DMS79 treated with DMSO at 0.1 percent for 48 hours (cell line): ENCODE results near the gene CDPF1.

Experiments
- DNase-seq: peaks from one replicate; lab custom pipeline; 2025; lab: John Stamatoyannopoulos, UW

CDPF1 gene

GRCh38 chr22:46256358-46256958 lies 6.4 kb upstream of the CDPF1 start:
- no peak for DNase-seq

DNA sequence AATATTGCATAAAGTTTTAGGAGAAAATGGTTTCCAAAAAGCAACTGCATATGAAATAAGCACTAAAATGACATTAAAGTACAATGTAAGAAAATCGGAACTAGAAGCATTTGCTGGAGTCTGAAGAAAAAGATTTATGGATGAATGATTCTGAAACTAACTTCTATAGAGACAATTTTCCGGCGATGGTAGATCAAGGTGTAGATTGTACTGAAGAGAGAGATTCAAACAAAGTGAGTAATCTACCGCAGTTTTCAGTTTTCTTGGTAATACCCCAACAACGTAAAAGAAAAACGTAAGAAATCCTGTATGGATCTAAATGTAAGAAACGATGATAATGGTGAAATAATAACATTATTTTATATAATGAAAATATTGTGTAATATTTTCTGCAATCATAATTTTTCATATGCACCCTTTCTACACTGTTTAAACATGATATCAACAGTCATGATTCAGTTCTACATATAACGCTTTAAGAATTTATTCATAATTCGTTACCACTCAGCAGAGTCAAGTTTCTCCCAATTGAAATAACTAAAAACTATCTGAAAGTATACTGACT lies 1.8 kb upstream of the CDPF1 start:
- DNase-seq, result no peak

DNA sequence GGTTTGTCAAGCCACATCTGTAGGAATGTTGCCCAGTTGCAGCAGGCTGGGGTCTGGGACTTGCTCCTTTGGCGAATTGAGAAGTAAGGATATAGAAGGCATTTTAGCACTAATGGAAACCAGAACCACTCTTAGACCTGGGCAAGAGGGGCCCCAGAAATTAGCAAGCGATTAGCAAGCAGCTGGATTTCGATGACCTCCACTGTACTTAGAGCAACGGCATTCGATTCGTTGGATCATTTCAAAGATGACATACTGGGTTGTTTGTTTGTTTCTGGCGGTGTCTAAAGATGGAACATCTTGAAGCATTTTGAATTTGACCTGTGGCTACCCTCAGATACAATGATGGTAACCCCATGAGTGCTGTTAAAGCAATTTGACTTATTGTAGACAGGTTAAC lies 1.2 kb upstream of the CDPF1 start:
- DNase-seq, result no peak

- DNase-seq, result no peak
Measured at GRCh38 chr22:46250783-46251125, 661 bp upstream of the CDPF1 start.

DNA sequence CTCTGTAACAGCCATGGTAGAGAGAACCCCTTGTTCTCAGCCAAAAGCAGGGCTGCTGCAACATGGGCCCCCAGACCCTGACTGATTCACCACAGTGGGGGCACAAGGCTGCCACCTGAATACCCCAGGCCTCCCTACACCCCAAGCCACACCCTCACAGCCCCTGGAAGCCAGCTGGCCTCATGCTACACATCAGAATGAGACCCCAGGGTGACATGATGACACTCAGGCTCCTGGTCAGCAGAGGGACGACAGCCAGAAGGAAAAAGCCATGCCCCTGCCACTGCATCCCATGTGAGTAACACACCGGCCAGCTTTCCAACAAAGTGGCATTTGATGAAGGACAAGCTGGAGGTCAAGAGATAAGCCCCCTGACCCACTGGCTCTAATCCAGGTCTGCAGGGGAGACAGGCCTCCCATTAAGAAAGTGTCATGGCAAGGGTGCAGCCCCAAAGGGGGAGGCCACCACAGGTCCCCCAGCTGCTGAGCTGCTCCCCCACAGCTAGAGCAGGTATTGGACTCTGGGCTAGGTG lies 2.6 kb downstream of the CDPF1 start:
- DNase-seq, result no peak

DNA sequence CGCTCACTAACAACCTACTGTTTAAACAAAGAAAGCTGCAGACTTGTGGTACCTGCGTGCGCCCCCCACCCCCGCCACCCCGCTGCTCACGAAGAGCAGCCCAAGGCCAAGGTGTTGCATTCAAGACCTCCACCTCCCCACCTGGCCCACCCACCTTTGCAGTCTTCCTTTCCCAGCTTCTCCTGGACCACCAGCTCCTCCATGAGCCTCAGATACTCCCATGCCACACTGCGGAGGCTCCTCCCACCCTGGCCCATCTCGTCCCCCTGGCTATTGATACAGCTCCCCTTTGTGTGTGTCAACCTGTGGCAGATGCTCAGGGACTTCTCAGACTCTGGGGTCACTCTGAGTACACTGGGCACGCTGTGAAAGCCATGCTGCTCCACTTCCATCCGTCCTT lies 3.9 kb downstream of the CDPF1 start:
- DNase-seq, result no peak

DNA sequence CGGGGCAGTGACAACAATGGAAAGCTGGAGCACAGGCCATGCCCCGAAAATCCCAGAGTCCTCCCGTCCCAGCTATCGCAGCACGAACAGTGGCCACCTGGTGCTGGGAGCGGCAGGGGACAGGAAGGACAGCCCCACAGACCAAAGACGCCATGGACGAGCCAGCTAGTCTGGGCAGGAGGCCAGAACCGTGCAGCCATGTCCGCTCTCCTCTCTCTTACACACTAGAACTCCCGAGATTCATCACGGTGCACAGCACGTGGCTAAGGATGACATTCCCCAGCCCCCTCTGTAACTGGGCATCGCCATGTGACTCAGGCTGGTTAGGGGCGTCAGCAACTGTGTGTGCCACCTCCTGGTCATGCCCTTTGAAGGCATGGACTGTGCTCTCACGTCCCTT lies 4.6 kb downstream of the CDPF1 start:
- no peak for DNase-seq

DNA sequence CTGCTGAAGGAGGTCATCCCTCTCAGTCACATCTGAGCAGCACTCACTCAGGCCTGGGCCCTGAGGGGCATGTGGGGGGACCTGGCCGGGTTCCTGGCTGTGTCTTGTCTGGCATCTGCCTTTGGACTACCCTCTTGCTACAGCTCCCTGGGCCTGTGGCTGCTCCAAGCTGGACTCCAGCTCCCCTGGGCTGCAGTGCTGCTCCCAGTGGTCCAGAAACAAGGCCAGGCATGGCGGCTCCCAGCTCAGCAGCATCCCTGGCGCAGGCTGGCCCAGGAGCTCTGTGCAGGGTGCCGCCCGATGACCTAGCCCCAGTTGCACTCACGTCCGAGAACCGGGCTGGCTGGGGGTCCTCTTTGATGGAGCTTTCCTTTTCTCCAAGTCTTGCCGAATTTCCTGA lies 5.3 kb downstream of the CDPF1 start:
- DNase-seq, result no peak

- no peak for DNase-seq
Measured at GRCh38 chr22:46242076-46242475, 8.0 kb downstream of the CDPF1 start.

DNA sequence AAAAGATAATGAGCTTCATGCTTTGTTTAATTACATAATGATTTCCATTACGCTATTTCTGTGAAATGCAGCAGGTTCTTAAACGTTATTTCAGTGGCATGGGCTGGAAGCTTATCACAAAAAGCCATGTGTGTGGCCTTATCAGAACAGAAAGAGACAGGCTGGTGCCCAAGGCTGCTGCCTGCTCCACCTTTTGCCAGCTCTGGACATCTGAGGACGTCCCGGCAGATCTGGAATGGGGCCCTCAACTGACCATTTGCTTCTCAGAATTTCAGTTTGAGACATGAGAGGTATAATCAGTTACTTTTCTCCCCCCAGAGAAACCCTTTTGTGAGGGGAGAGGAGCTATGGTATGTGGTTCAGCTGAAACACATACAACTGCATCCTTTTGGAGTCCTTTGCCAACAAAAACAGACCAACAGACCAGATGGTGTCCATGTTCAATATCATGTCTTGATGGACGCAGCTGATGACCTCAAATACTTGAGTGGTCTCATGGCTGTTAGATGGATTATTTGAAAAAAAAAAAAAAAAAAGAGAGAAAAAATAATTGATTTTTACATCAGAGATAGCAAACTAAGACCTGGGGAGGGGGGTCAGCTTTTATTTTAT lies 8.6 kb downstream of the CDPF1 start:
- no peak for DNase-seq

GRCh38 chr22:46240907-46241306 lies 9.2 kb downstream of the CDPF1 start:
- no peak for DNase-seq

DNA sequence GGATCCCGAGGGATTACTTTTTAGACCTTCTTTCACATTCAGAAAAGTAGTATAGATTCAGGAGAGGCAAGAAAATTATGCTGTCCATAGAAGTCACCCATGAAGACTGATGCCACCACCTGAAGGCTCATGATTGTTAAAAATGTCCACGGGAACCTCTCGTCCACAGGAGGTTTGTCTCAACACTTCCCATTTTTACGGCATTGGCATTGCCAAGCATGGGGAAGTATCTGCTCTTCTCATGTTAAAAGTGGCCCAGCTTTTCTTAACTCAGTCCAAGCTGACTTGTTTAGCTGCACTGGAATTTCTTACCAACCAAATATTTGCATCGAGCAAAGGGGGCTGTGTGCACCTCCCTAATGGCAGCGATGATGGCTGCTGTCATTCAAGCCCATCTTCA lies 9.6 kb downstream of the CDPF1 start:
- DNase-seq, result no peak

DNA sequence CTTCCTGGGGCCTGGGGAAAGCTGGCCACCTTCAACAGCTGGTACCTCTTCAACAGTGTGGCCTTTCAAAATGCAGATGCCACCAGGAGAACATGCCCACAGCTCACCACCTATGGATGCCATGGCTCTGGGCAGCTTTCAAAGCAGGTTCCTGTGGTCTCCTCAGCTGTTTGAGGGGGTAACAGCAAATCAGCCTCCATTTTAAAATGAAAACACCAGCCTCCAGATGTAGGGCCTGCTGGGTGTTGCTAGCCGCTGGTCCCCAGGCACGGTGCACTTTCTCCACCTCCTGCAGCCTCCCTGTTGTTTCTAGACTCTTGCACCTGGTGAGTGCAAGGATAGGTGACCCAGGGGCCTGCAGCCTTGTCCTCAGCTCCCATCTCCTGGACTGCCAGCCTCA lies 10.0 kb downstream of the CDPF1 start:
- no peak for DNase-seq

DNA sequence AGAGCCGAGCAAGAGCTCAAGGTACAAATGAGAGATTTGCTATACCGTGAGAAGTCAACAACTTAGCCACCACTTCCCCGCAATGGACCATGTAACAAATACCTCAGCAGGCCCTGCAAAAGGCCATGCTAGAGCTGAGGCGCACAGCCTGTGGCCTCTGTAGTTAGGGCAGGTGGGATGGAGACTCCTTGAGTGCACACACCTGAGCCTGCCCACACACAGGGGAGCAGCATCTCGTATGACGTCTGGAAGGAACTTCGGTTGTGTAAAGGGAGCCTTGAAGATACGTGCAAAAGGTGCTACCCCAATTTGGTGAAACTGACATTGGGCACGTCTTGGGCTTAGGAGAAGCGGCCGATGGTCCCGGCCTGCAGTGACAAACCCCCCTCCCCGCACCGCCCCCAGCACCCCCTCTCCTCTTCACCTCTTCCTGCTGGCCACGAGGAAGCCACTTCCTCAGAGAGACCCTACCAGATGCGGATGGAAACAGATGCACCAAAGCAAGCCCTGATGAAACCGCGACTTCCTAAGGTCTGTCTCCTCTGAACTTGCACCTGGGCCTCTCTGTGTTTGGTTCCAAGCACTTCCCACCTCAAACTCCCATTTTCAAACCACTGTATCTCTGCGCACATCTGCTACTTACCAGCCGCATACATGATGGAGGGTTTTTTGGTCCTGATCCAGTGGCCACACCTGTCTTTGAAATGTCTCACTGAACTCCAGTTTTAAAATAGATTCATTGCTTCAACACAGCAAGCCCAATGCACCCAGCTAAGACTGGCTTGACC lies 10.6 kb downstream of the CDPF1 start:
- no peak for DNase-seq

DNA sequence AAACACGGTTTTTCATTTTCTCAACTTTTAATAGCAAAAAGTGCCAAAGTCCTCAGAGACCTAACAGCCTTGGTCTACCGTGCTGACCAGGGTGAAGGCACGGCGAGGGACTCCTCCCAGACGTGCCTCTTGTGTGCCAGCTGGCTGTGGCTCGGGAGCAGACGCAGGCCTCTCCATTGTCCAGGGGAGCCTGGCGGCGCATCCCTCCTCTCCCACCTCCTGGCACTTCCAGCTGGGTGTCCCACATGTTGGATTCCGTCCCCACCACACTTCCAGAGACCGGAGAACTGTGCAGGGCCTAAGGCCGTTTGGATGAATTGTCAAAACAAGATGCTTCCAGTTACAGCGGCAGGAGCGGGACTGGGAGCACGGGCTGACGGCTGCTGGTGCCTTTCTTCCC lies 11.6 kb downstream of the CDPF1 start:
- DNase-seq, result no peak

DNA sequence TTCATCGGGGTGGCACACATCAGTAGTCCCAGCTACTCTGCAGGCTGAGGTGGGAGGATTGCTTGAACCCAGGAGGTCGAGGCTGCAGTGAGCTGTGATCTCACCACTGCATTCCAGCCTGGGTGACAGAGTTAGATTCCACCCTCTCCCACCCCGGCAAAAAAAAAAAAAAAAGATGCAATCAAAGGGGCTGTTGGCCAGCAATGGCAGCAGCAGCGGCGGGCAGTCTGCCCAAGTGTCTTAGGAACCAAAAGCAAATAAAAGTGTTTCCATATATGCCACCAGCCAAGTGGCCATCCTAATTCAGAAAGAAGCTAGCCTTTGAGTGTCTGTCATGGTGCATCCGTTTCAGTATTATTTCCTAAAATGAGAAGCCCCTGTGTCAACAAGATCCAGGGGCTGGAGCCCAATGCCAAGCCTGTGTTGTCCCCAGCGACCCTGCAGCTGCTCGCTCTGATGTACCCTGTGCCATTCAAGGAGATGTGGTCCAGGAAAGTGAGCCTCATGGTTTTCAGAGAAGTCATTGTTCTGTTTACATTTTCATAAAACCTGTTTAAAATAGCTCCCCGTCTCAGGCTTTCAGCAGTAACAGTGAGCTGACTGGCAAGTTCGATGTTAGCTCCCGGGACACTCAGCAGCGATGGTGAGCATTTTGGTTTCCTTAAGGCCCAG lies 12.5 kb downstream of the CDPF1 start:
- no peak for DNase-seq

DNA sequence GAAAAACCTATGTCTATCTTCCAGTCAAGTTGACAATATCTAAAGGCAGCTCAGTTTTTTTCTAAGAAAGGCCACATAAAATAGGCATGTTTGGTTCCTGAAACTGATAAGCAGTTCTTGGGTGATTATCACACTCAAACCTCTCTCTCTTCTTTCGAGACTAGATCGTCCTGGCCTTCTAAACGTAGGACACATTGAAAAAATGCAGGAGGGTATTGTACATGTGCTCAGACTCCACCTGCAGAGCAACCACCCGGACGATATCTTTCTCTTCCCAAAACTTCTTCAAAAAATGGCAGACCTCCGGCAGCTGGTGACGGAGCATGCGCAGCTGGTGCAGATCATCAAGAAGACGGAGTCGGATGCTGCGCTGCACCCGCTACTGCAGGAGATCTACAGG lies 15.1 kb downstream of the CDPF1 start:
- no peak for DNase-seq

DNA sequence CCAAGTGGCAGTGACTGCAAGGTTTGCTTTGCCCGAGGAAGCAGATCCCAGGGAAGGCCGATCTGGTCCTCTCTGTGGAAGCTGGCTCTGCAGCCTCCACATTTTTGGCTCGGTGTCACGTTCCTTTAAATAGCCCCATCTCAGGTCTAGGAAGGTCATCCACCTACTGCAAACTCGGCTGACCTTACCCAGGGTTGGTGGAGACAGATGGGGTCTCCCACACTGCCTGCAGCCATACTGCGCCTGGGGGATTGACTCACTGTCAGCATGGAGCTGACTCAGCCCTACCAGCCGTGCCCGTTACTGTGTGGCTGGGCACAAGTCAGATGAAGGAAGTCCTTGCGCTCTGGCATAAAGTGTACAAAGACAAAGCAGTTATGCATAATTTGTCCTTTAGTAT lies 16.9 kb downstream of the CDPF1 start:
- DNase-seq, result no peak

- no peak for DNase-seq
Measured at GRCh38 chr22:46230262-46230901, 19.7 kb downstream of the CDPF1 start.

DNA sequence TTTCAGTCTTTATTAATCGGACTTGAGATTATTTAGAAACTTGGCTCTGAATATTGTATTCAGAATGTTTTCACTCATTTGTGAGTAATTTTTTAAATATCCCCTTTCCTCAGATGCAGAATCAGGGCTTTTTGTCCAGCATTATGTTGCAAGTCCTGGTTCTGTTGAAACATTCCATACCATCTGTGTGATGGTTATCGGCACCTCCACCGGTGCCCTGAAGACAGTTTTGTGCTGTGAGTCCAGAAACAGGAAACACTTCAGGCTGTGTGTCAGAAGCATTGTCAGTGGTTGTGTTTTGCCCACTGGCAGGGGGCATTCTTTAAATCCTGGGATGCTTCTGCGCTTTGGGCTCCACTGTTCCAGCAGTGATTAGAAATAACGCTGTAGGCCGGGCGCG lies 20.4 kb downstream of the CDPF1 start:
- DNase-seq, result no peak

- DNase-seq, result no peak
Measured at GRCh38 chr22:46226577-46226976, 23.5 kb downstream of the CDPF1 start.

GRCh38 chr22:46225631-46226030 lies 24.5 kb downstream of the CDPF1 start:
- no peak for DNase-seq
